HCT116 (cell line): ENCODE data around the gene ASPA. TPM values are rescaled to one million over a fixed set of nuclear protein-coding genes. Genes with fewer than 3 reads are reported as not detected.

Experiments used
- ATAC-seq: fragments of 200-7000 bp; cut with Tn5 transposase; 2 replicates; pipeline ENCODE4 v1.9.1; 2020; ENCODE audit warnings: mild to moderate bottlenecking, moderate library complexity
- BruUV-seq: library from RNA; stranded (reverse); fragments of 400-500 nt; replicated peaks from 2 replicates; lab custom pipeline; 2021; lab: Mats Ljungman, UMichigan
- CTCF ChIA-PET: fragments of 300-600 bp; sonication (Branson Sonifier 250); formaldehyde crosslinking; loops from one replicate; lab custom pipeline; 2021; ENCODE audit warnings: antibody characterized with exemption; lab: Charles Lee
- POLR2A ChIA-PET: fragments of 300-600, 350-600 bp; sonication (Branson Sonifier 250); formaldehyde crosslinking; loops from one replicate; lab custom pipeline; 2021; ENCODE audit warnings: antibody characterized with exemption; lab: Charles Lee
- RAD21 ChIA-PET, 2 experiments: fragments of 300-600 bp; sonication (Branson Sonifier 250); formaldehyde crosslinking; loops; one replicate each; lab custom pipeline; 2023; ENCODE audit warnings: low total read pairs in 2 of 2; ENCODE audit not compliant: uncharacterized antibody in 2 of 2, unreplicated experiment in 2 of 2, low non-redundant PET in 1 of 2; lab: Charles Lee
- DNase-seq: peaks from one replicate; pipeline ENCODE4 v3.0.0-alpha.2; 2010; ENCODE audit warnings: low read depth, low spot score
- H2AFZ ChIP-seq: fragments of 200-600 bp; shearing (Covaris generic), sonication (generic); 2 replicates; pipeline ENCODE4 v1.6.1; 2017; ENCODE audit warnings: low read depth, mixed run types, mixed read lengths, antibody characterized with exemption, low read length; ENCODE audit not compliant: poor library complexity, severe bottlenecking
- H3K27ac ChIP-seq: 2 replicates; pipeline ENCODE4 v1.5.1; 2012; ENCODE audit warnings: low read depth, low read length
- H3K27me3 ChIP-seq: fragments of 200-600 bp; sonication (generic); 2 replicates; pipeline ENCODE4 v1.6.1; 2016; ENCODE audit warnings: mixed run types, low read length, mixed read lengths; ENCODE audit not compliant: insufficient read depth
- H3K36me3 ChIP-seq, 2 experiments: fragments of 200-500 bp in 1 of 2; fragments of 200-600 bp in 1 of 2; sonication (Bioruptor generic) in 1 of 2; sonication (generic) in 1 of 2; 2 replicates each; pipeline versions ENCODE4 v1.5.1 to v1.6.1; 2014 to 2016; ENCODE audit warnings: low read length in 2 of 2, inconsistent platforms in 1 of 2, mixed read lengths in 1 of 2, mixed run types in 1 of 2; ENCODE audit not compliant: insufficient read depth in 2 of 2, control insufficient read depth in 1 of 2
- H3K4me1 ChIP-seq, 2 experiments: fragments of 200-600 bp in 1 of 2; sonication (generic) in 1 of 2; 2 replicates each; pipeline versions ENCODE4 v1.5.1 to v1.6.1; 2012 to 2017; ENCODE audit warnings: low read length in 2 of 2, inconsistent platforms in 1 of 2, mild to moderate bottlenecking in 1 of 2, mixed read lengths in 1 of 2, mixed run types in 1 of 2, moderate library complexity in 1 of 2; ENCODE audit not compliant: insufficient read depth in 2 of 2, control insufficient read depth in 1 of 2
- H3K4me2 ChIP-seq: fragments of 200-600 bp; sonication (generic); 2 replicates; pipeline ENCODE4 v1.6.1; 2017; ENCODE audit warnings: mixed run types, low read length, mixed read lengths
- H3K4me3 ChIP-seq, 2 experiments: fragments of 200-600 bp in 1 of 2; sonication (generic) in 1 of 2; replicated peaks in 1 of 2; 2 replicates each; pipeline ENCODE4 v1.5.1; 2011 to 2016; ENCODE audit warnings: low read length in 2 of 2, control low read depth in 1 of 2, low read depth in 1 of 2, mild to moderate bottlenecking in 1 of 2, mixed read lengths in 1 of 2, mixed run types in 1 of 2
- H3K79me2 ChIP-seq: fragments of 200-600 bp; sonication (generic); 2 replicates; pipeline ENCODE4 v1.6.1; 2017; ENCODE audit warnings: mild to moderate bottlenecking, mixed run types, low read length, moderate library complexity, mixed read lengths; ENCODE audit not compliant: insufficient read depth
- H3K9ac ChIP-seq: fragments of 200-600 bp; sonication (generic); 2 replicates; pipeline ENCODE4 v1.6.1; 2016; ENCODE audit warnings: low read length, mixed read lengths
- H3K9me2 ChIP-seq: fragments of 200-600 bp; sonication (generic), shearing (Covaris generic); 2 replicates; pipeline ENCODE4 v1.6.1; 2017; ENCODE audit warnings: mixed run types, mild to moderate bottlenecking, moderate library complexity; ENCODE audit not compliant: insufficient read depth
- H3K9me3 ChIP-seq, 2 experiments: fragments of 200-500 bp in 1 of 2; fragments of 200-600 bp in 1 of 2; sonication (Bioruptor generic) in 1 of 2; sonication (generic) in 1 of 2; 2 replicates each; pipeline ENCODE4 v1.6.1; 2014 to 2017; ENCODE audit warnings: low read length in 2 of 2, mixed read lengths in 2 of 2, inconsistent platforms in 1 of 2, low read depth in 1 of 2, mild to moderate bottlenecking in 1 of 2, mixed run types in 1 of 2, moderate library complexity in 1 of 2; ENCODE audit not compliant: control insufficient read depth in 1 of 2, insufficient read depth in 1 of 2
- H4K20me1 ChIP-seq: fragments of 200-600 bp; sonication (generic), shearing (Covaris generic); 2 replicates; pipeline ENCODE4 v1.6.1; 2017; ENCODE audit warnings: mixed run types, mild to moderate bottlenecking, moderate library complexity; ENCODE audit not compliant: insufficient read depth
- CBX3 ChIP-seq: IDR thresholded peaks from 2 replicates; pipeline ENCODE4 v1.6.1; 2012; ENCODE audit warnings: low read depth
- CEBPB ChIP-seq: IDR thresholded peaks from 2 replicates; pipeline ENCODE4 v1.6.1; 2012; ENCODE audit warnings: low read depth
- EGR1 ChIP-seq: IDR thresholded peaks from 2 replicates; pipeline ENCODE4 v1.6.1; 2012; ENCODE audit warnings: low read depth
- EZH2phosphoT487 ChIP-seq: fragments of 200-600 bp; IDR thresholded peaks from 2 replicates; pipeline ENCODE4 v1.6.1; 2018; ENCODE audit warnings: antibody characterized with exemption, borderline replicate concordance
- POLR2A ChIP-seq: IDR thresholded peaks from 2 replicates; pipeline ENCODE4 v1.7.0; 2011; ENCODE audit warnings: borderline replicate concordance; ENCODE audit not compliant: insufficient read depth, insufficient read length; ENCODE audit errors: extremely low read depth
- POLR2AphosphoS5 ChIP-seq: IDR thresholded peaks from 2 replicates; pipeline ENCODE4 v1.6.1; 2011; ENCODE audit warnings: mild to moderate bottlenecking, low read depth, low read length, moderate library complexity
- RAD21 ChIP-seq: IDR thresholded peaks from 2 replicates; pipeline ENCODE4 v1.6.1; 2012; ENCODE audit warnings: low read depth, mild to moderate bottlenecking
- SP1 ChIP-seq: IDR thresholded peaks from 2 replicates; pipeline ENCODE4 v1.6.1; 2012; ENCODE audit warnings: low read depth
- SRF ChIP-seq: IDR thresholded peaks from 2 replicates; pipeline ENCODE4 v1.6.1; 2012; ENCODE audit warnings: low read depth
- TCF7L2 ChIP-seq: IDR thresholded peaks from 2 replicates; pipeline ENCODE4 v1.7.0; 2011; ENCODE audit warnings: borderline replicate concordance, inconsistent platforms; ENCODE audit not compliant: insufficient read depth, insufficient read length; ENCODE audit errors: extremely low read depth
- YY1 ChIP-seq: IDR thresholded peaks from 2 replicates; pipeline ENCODE4 v1.6.1; 2011; ENCODE audit warnings: low read length, low read depth, moderate library complexity, mild to moderate bottlenecking; ENCODE audit not compliant: insufficient replicate concordance; ENCODE audit errors: extremely low read depth
- ZFX ChIP-seq: fragments of 450-650 bp; IDR thresholded peaks from 2 replicates; pipeline ENCODE4 v1.6.1; 2017
- intact Hi-C: fragments of 100-400 bp; cut with micrococcal nuclease; formaldehyde crosslinking; loops from 2 replicates; pipeline ENCODE4 v1.10.0; 2022
- total RNA-seq: library from RNA; stranded (reverse); gene quantifications from one replicate; pipeline ENCODE4 v1.2.1, GENCODE V29; 2021; ENCODE audit not compliant: unreplicated experiment
- TF ChIP-seq, protein P1 (sequence below): IDR thresholded peaks from 2 replicates; pipeline ENCODE4 v1.6.1; 2012
- TF ChIP-seq, protein P2 (sequence below): IDR thresholded peaks from 2 replicates; pipeline ENCODE4 v1.6.1; 2011; ENCODE audit warnings: mild to moderate bottlenecking, low read length, moderate library complexity; ENCODE audit not compliant: insufficient replicate concordance; ENCODE audit errors: extremely low read depth
- TF ChIP-seq, protein P3 (sequence below): IDR thresholded peaks from 2 replicates; pipeline ENCODE4 v1.6.1; 2012; ENCODE audit warnings: low read depth

Gene ASPA
- total RNA-seq, 1 experiment from 2014 or later, result not detected

DNA sequence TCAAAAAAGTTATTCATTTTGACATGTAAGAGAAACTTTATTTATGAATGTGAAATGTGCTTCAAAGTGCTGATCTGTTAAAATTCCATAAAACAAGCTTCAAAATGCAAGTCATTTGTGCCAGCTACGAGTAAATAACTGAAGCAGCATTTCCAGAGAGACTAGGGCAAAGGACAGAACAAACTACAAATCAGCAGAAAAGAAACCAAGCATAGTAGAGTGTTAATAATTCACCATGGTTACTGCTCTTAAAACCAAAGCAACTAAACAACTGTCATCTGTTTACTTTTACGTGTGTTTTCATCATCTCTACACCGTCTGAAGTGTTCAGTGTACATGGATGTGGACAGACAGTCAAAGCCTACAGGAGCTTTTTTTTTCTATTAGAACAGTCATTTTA, 1.6 kb upstream of the ASPA start:
- BruUV-seq, result no TSS peak
- Histone ChIP-seq H3K4me1 (no peaks in the 10 kb centered on the region), H3K79me2 (no peaks in the 10 kb centered on the region), H3K36me3 (no peaks in the 10 kb centered on the region), H3K4me2 (no peak overlapping the region), H2AFZ (no peak overlapping the region), H3K9ac (no peak overlapping the region), H3K9me2 (no peaks in the 10 kb centered on the region), H3K4me3 (no peak overlapping the region), H3K27me3 (peaks cover 15% of the 10 kb centered on the region), H3K9me3 (no peaks in the 10 kb centered on the region), H3K27ac (no peak overlapping the region), H4K20me1 (no peaks in the 10 kb centered on the region)
- ChIA-PET POLR2A (no interaction called here), CTCF (interaction anchor here (0.6 kb wide), 1 partner anchor 650 kb away, joined by 6 read pairs; no protein-coding TSS in a partner anchor), RAD21 (no interaction called here)
- TF ChIP-seq CEBPB (no peak), EZH2phosphoT487 (no peak)
- DNase-seq (no peak), ATAC-seq (no peak)
- intact Hi-C loops, result no loop called here

DNA sequence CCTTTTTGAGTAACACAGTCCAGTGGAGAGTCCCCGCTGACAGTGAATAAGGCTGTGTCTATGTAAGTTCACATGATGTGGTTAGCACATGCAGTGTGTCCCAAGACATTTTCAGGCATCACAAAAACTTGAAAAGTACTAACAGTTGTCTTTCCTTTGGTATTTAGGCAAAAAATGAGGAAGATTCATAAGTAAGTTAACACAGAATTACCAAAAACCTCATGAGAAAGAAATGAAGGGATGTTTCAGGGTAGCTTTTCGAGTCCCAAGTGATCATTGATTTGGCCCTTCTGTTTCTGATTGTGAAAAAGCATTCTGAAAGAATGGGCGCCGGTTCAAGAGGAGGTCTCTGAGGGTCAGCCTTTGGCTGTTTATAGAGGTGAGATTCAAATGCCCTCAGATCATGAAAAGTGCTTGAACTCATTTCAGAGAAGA, 529 bp upstream of the ASPA start:
- no peaks in the 10 kb centered on the region for H3K79me2 ChIP-seq
- no peak overlapping the region for H3K4me3 ChIP-seq
- peaks cover 22% of the 10 kb centered on the region for H3K27me3 ChIP-seq
- TF ChIP-seq TCF7L2 (no peak), SP1 (no peak), EGR1 (no peak), SRF (no peak), POLR2AphosphoS5 (no peak), EZH2phosphoT487 (no peak), POLR2A (no peak), ZFX (no peak), YY1 (no peak), RAD21 (no peak), CBX3 (no peak)
- TF ChIP-seq, protein P1, sequence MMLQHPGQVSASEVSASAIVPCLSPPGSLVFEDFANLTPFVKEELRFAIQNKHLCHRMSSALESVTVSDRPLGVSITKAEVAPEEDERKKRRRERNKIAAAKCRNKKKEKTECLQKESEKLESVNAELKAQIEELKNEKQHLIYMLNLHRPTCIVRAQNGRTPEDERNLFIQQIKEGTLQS, result no peak
- TF ChIP-seq, protein P2, sequence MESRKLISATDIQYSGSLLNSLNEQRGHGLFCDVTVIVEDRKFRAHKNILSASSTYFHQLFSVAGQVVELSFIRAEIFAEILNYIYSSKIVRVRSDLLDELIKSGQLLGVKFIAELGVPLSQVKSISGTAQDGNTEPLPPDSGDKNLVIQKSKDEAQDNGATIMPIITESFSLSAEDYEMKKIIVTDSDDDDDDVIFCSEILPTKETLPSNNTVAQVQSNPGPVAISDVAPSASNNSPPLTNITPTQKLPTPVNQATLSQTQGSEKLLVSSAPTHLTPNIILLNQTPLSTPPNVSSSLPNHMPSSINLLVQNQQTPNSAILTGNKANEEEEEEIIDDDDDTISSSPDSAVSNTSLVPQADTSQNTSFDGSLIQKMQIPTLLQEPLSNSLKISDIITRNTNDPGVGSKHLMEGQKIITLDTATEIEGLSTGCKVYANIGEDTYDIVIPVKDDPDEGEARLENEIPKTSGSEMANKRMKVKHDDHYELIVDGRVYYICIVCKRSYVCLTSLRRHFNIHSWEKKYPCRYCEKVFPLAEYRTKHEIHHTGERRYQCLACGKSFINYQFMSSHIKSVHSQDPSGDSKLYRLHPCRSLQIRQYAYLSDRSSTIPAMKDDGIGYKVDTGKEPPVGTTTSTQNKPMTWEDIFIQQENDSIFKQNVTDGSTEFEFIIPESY, result no peak
- TF ChIP-seq, protein P3, sequence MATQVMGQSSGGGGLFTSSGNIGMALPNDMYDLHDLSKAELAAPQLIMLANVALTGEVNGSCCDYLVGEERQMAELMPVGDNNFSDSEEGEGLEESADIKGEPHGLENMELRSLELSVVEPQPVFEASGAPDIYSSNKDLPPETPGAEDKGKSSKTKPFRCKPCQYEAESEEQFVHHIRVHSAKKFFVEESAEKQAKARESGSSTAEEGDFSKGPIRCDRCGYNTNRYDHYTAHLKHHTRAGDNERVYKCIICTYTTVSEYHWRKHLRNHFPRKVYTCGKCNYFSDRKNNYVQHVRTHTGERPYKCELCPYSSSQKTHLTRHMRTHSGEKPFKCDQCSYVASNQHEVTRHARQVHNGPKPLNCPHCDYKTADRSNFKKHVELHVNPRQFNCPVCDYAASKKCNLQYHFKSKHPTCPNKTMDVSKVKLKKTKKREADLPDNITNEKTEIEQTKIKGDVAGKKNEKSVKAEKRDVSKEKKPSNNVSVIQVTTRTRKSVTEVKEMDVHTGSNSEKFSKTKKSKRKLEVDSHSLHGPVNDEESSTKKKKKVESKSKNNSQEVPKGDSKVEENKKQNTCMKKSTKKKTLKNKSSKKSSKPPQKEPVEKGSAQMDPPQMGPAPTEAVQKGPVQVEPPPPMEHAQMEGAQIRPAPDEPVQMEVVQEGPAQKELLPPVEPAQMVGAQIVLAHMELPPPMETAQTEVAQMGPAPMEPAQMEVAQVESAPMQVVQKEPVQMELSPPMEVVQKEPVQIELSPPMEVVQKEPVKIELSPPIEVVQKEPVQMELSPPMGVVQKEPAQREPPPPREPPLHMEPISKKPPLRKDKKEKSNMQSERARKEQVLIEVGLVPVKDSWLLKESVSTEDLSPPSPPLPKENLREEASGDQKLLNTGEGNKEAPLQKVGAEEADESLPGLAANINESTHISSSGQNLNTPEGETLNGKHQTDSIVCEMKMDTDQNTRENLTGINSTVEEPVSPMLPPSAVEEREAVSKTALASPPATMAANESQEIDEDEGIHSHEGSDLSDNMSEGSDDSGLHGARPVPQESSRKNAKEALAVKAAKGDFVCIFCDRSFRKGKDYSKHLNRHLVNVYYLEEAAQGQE, result no peak
- ChIA-PET POLR2A (no interaction called here), CTCF (no interaction called here), RAD21 (no interaction called here)
- BruUV-seq, result no TSS peak
- no peak overlapping the region for H3K9ac ChIP-seq
- no peak for DNase-seq
- no peaks in the 10 kb centered on the region for H4K20me1 ChIP-seq
- H3K4me2 ChIP-seq, result no peak overlapping the region
- no peak overlapping the region for H3K27ac ChIP-seq
- intact Hi-C loops, result no loop called here
- no peak overlapping the region for H2AFZ ChIP-seq
- no peak for ATAC-seq
- no peaks in the 10 kb centered on the region for H3K9me2 ChIP-seq
- H3K9me3 ChIP-seq, result no peaks in the 10 kb centered on the region
- H3K4me1 ChIP-seq, result no peaks in the 10 kb centered on the region
- no peaks in the 10 kb centered on the region for H3K36me3 ChIP-seq
